Thymus (tissue), 11 donors: ENCODE results near the gene SYNPO. TPM values are rescaled to one million over a fixed set of nuclear protein-coding genes. Genes with fewer than 3 reads are reported as not detected.

Experiments used
- DNase-seq, 9 donors: peaks; one replicate each; pipeline ENCODE4 v3.0.0-alpha.2; 2013; ENCODE audit warnings: low spot score in 9 of 9, low read depth in 6 of 9, missing footprints in 1 of 9
- H3K27ac ChIP-seq, 2 donors: one replicate each; pipeline ENCODE4 v1.5.1; 2013; ENCODE audit warnings: control low read depth in 1 of 2, low read depth in 1 of 2, low read length in 1 of 2, mild to moderate bottlenecking in 1 of 2, moderate library complexity in 1 of 2
- H3K27me3 ChIP-seq, 2 donors: one replicate each; pipeline ENCODE4 v1.5.1; 2013; ENCODE audit warnings: low read length in 1 of 2; ENCODE audit not compliant: control insufficient read depth in 2 of 2, insufficient read depth in 1 of 2
- H3K36me3 ChIP-seq, 2 donors: one replicate each; pipeline ENCODE4 v1.5.1; 2013; ENCODE audit warnings: low read length in 1 of 2, mild to moderate bottlenecking in 1 of 2, moderate library complexity in 1 of 2; ENCODE audit not compliant: control insufficient read depth in 2 of 2, insufficient read depth in 2 of 2
- H3K4me1 ChIP-seq, 2 donors: one replicate each; pipeline ENCODE4 v1.5.1; 2013; ENCODE audit warnings: low read length in 2 of 2; ENCODE audit not compliant: control insufficient read depth in 2 of 2, insufficient read depth in 2 of 2
- H3K4me3 ChIP-seq, 2 donors: one replicate each; pipeline ENCODE4 v1.5.1; 2013; ENCODE audit warnings: low read length in 2 of 2, control low read depth in 1 of 2, mild to moderate bottlenecking in 1 of 2
- H3K9me3 ChIP-seq, 2 donors: one replicate each; pipeline ENCODE4 v1.5.1; 2013; ENCODE audit warnings: low read length in 1 of 2, mild to moderate bottlenecking in 1 of 2; ENCODE audit not compliant: control insufficient read depth in 2 of 2, insufficient read depth in 1 of 2
- WGBS: extraction: QIAGEN DNeasy Blood & Tissue Kit; methylation state at CpG from one replicate; pipeline ENCODE4 v1.1.7; 2013; 5-methylcytosine and 5-hydroxymethylcytosine counted together
- polyA plus RNA-seq: library from polyadenylated mRNA; stranded (reverse); fragments of 200-250 nt; gene quantifications from one replicate; pipeline ENCODE4 v1.2.3, GENCODE V29; 2013
- total RNA-seq: library from RNA; stranded (reverse); fragments of 120-200 nt; gene quantifications from one replicate; pipeline ENCODE4 v1.2.4, GENCODE V29; 2013
- donor health status: healthy.

The SYNPO gene
- total and polyA plus RNA-seq, 2 donors, result 1.5 to 10.0 TPM

- H3K27me3 ChIP-seq, result peaks cover 0 to 16% of the 10 kb centered on the region in 2 donors
- H3K27ac ChIP-seq, result no peak overlapping the region
- no peaks in the 10 kb centered on the region for H3K9me3 ChIP-seq
- H3K4me1 ChIP-seq, result peaks cover 0 to 11% of the 10 kb centered on the region in 2 donors
- no peak for DNase-seq
- no peaks in the 10 kb centered on the region for H3K36me3 ChIP-seq
- WGBS, result 100% methylated on average over 4 of the region's 4 CpGs
- no peak overlapping the region for H3K4me3 ChIP-seq
Observed at GRCh38 chr5:150658121-150658520, 17.7 kb downstream of the SYNPO start.

- no peak overlapping the region for H3K27ac ChIP-seq
- peaks cover 0 to 11% of the 10 kb centered on the region in 2 donors for H3K4me1 ChIP-seq
- no peaks in the 10 kb centered on the region for H3K9me3 ChIP-seq
- H3K36me3 ChIP-seq, result no peaks in the 10 kb centered on the region
- H3K4me3 ChIP-seq, result no peak overlapping the region
- H3K27me3 ChIP-seq, result peaks cover 0 to 18% of the 10 kb centered on the region in 2 donors
- 81% methylated on average over 3 of the region's 3 CpGs for WGBS
- DNase-seq, result no peak
Observed at GRCh38 chr5:150658699-150659265, 18.3 kb downstream of the SYNPO start.

DNA sequence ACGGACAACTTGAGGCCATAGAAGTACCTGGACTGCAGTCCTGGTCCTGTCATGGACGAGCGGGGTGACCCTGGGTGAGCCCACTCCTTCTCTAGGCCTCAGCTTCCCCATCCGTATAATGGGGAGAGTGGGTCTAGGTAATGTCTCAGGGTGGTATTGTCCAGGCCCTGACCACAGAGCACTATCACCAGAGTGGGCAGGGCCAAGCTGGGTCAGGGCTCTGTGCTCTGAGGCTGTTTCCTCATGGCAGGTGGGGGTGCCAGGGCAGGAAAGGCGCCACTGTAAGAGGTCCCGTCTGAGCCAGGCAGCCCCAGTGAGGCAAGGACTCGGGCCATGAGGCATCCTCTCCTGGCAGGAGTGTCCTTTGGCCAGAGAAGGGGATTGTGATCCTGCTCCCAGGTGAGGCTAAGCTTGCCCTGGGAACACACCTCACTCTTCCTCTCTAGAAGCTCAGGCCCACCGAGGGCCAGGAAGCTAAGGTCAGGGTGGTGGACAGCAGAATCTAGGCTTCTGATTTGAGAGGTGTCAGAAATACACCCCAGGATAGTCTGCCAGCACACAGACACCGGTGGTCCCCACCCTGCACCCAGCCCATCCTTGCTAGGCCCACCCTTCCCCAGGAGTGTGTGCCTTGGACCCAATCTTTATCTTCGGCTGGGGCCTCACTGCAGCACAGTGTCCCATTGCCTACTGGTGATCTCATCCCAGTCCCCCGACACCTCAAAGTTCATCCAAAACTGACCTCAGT, 19.1 kb downstream of the SYNPO start:
- peaks cover 0 to 11% of the 10 kb centered on the region in 2 donors for H3K4me1 ChIP-seq
- no peak overlapping the region for H3K27ac ChIP-seq
- no peaks in the 10 kb centered on the region for H3K9me3 ChIP-seq
- DNase-seq, result no peak
- WGBS, result 96% methylated on average over 11 of the region's 11 CpGs
- no peaks in the 10 kb centered on the region for H3K36me3 ChIP-seq
- H3K4me3 ChIP-seq, result no peak overlapping the region
- peaks cover 0 to 18% of the 10 kb centered on the region in 2 donors for H3K27me3 ChIP-seq

- Histone ChIP-seq H3K27ac (no peak overlapping the region), H3K9me3 (no peaks in the 10 kb centered on the region), H3K4me1 (peaks cover 0 to 11% of the 10 kb centered on the region in 2 donors), H3K36me3 (no peaks in the 10 kb centered on the region), H3K27me3 (peaks cover 0 to 22% of the 10 kb centered on the region in 2 donors), H3K4me3 (no peak overlapping the region)
- DNase-seq, result no peak
- 91% methylated on average over 4 of the region's 4 CpGs for WGBS
Observed at GRCh38 chr5:150660108-150660831, 19.8 kb downstream of the SYNPO start.

- no peak within 1 kb of the TSS for H3K27ac ChIP-seq
- H3K4me3 ChIP-seq, result no peak within 1 kb of the TSS
- H3K4me1 ChIP-seq, result peaks cover 0 to 8% of the 10 kb centered on the region in 2 donors
- WGBS, result 94% methylated on average over 7 of the region's 7 CpGs
- H3K9me3 ChIP-seq, result no peaks in the 10 kb centered on the region
- H3K27me3 ChIP-seq, result peaks cover 0 to 22% of the 10 kb centered on the region in 2 donors
- DNase-seq, result no peak
- H3K36me3 ChIP-seq, result no peaks in the 10 kb centered on the region
Observed at GRCh38 chr5:150661086-150661485, 20.6 kb downstream of the SYNPO start, which contains the start of gene MYOZ3. Gene MYOZ3 (plus strand): TSS chr5:150661251. CDS start chr5:150662942, 1,691 bp downstream.

GRCh38 chr5:150661821-150662596, 21.5 kb downstream of the SYNPO start:
- Histone ChIP-seq H3K9me3 (no peaks in the 10 kb centered on the region), H3K27ac (no peak overlapping the region), H3K27me3 (peaks cover 0 to 20% of the 10 kb centered on the region in 2 donors), H3K36me3 (no peaks in the 10 kb centered on the region), H3K4me1 (peaks cover 0 to 3% of the 10 kb centered on the region in 2 donors), H3K4me3 (no peak overlapping the region)
- no peak for DNase-seq
- 90% methylated on average over 10 of the region's 10 CpGs for WGBS

- 94% methylated on average over 4 of the region's 4 CpGs for WGBS
- H3K36me3 ChIP-seq, result no peaks in the 10 kb centered on the region
- DNase-seq, result no peak
- no peak overlapping the region for H3K4me3 ChIP-seq
- H3K27ac ChIP-seq, result no peak overlapping the region
- H3K27me3 ChIP-seq, result peaks cover 0 to 22% of the 10 kb centered on the region in 2 donors
- H3K4me1 ChIP-seq, result no peaks in the 10 kb centered on the region
- H3K9me3 ChIP-seq, result no peaks in the 10 kb centered on the region
Observed at GRCh38 chr5:150662731-150663516, 22.5 kb downstream of the SYNPO start.

DNA sequence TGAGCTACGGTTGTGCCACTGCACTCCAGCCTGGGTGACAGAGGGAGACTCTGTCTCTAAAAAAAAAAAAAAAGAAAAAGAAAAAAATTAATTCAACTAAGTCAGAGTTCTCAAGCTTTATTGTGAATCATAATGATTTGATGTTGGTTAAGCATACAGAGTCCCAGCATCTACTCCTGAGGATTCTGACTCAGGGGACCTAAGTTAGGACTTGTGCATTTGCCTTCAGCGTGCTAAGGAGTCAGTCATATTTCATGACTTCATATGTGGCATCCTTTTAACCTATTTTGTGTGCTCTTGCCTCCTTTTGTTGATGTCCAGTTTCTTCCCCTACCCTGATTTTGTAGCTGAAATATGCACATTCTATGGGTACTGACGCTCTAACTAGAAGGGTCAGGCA, 23.5 kb downstream of the SYNPO start:
- 96% methylated on average over 3 of the region's 3 CpGs for WGBS
- DNase-seq, result no peak
- H3K27ac ChIP-seq, result no peak overlapping the region

More for the DNA sequence above, 23.5 kb downstream of the SYNPO start:
- Histone ChIP-seq H3K36me3 (no peaks in the 10 kb centered on the region), H3K4me1 (no peaks in the 10 kb centered on the region), H3K27me3 (peaks cover 0 to 22% of the 10 kb centered on the region in 2 donors), H3K9me3 (no peaks in the 10 kb centered on the region), H3K4me3 (no peak overlapping the region)
